CD4-positive, alpha-beta memory T cell (primary cell): ENCODE measurements around the gene ARSI. TPM values are rescaled to one million over a fixed set of nuclear protein-coding genes. Genes with fewer than 3 reads are reported as not detected.

Source experiments
- CTCF ChIA-PET: fragments of 350-600 bp; sonication (Branson Sonifier 250); formaldehyde crosslinking; loops from one replicate; lab custom pipeline; 2021; ENCODE audit warnings: inconsistent platforms; ENCODE audit not compliant: partially characterized antibody; lab: Charles Lee
- POLR2A ChIA-PET: fragments of 350-600 bp; sonication (Branson Sonifier 250); formaldehyde crosslinking; loops from one replicate; lab custom pipeline; 2021; ENCODE audit not compliant: partially characterized antibody; lab: Charles Lee
- DNase-seq, 5 donors: peaks; one replicate each; pipeline versions ENCODE4 v3.0.0 to v3.0.0-alpha.2; 2020 to 2022; ENCODE audit warnings: mixed read lengths in 1 of 5
- H3K27ac ChIP-seq: one replicate; pipeline ENCODE4 v1.7.0; 2013; ENCODE audit warnings: low read depth, low read length
- H3K27me3 ChIP-seq: 2 replicates; pipeline ENCODE4 v1.7.0; 2013; ENCODE audit warnings: mild to moderate bottlenecking, low read length, moderate library complexity; ENCODE audit not compliant: insufficient read depth
- H3K36me3 ChIP-seq: 2 replicates; pipeline ENCODE4 v1.7.0; 2013; ENCODE audit warnings: mild to moderate bottlenecking, low read length, moderate library complexity; ENCODE audit not compliant: insufficient read depth
- H3K4me1 ChIP-seq: 2 replicates; pipeline ENCODE4 v1.7.0; 2013; ENCODE audit warnings: mild to moderate bottlenecking, low read length, moderate library complexity; ENCODE audit not compliant: insufficient read depth
- H3K4me3 ChIP-seq, 2 donors: one replicate each; pipeline ENCODE4 v1.7.0; 2013; ENCODE audit warnings: low read length in 2 of 2, mild to moderate bottlenecking in 1 of 2
- H3K9me3 ChIP-seq, 2 donors: one replicate each; pipeline ENCODE4 v1.7.0; 2013; ENCODE audit warnings: low read length in 2 of 2, control low read depth in 1 of 2; ENCODE audit not compliant: control insufficient read depth in 1 of 2
- H3K27ac Mint-ChIP-seq, 7 donors: one replicate each; pipeline ENCODE4 v1.8.0; 2020 to 2021; ENCODE audit warnings: mixed read lengths in 7 of 7, mild to moderate bottlenecking in 6 of 7, inconsistent platforms in 3 of 7, moderate library complexity in 3 of 7
- H3K27me3 Mint-ChIP-seq, 2 donors: one replicate each; pipeline ENCODE4 v1.8.0; 2020 to 2021; ENCODE audit warnings: mixed read lengths in 2 of 2
- H3K36me3 Mint-ChIP-seq, 2 donors: one replicate each; pipeline ENCODE4 v1.8.0; 2020 to 2021; ENCODE audit warnings: mixed read lengths in 2 of 2, inconsistent platforms in 1 of 2, mild to moderate bottlenecking in 1 of 2
- H3K4me1 Mint-ChIP-seq, 4 donors: one replicate each; pipeline ENCODE4 v1.8.0; 2020 to 2021; ENCODE audit warnings: mixed read lengths in 4 of 4, mild to moderate bottlenecking in 1 of 4
- H3K4me3 Mint-ChIP-seq, 8 donors: one replicate each; pipeline ENCODE4 v1.8.0; 2020 to 2021; ENCODE audit warnings: mixed read lengths in 8 of 8, mild to moderate bottlenecking in 7 of 8, moderate library complexity in 6 of 8, inconsistent platforms in 3 of 8
- H3K9me3 Mint-ChIP-seq, 8 donors: one replicate each; pipeline ENCODE4 v1.8.0; 2020 to 2021; ENCODE audit warnings: mixed read lengths in 8 of 8, mild to moderate bottlenecking in 5 of 8, inconsistent platforms in 3 of 8, moderate library complexity in 1 of 8
- intact Hi-C: fragments of 100-400 bp; cut with micrococcal nuclease; formaldehyde crosslinking; loops from one replicate; pipeline ENCODE4 v1.15.1; 2023
- polyA plus RNA-seq, 2 donors: library from polyadenylated mRNA; unstranded; fragments of 300-500 nt; fragmentation: Illumina TruSeq; gene quantifications; one replicate each; pipeline ENCODE4 v1.2.3, GENCODE V29; 2021
- total RNA-seq, 2 experiments: library from RNA; stranded (reverse); gene quantifications; one replicate each; pipeline ENCODE4 v1.2.3, GENCODE V29; 2021

The ARSI gene
- total and polyA plus RNA-seq, 4 experiments from 2014 or later = not detected

GRCh38 chr5:150345716-150346115, 43.0 kb upstream of the ARSI start:
- POLR2A ChIA-PET = no interaction called here
- DNase-seq = no peak

GRCh38 chr5:150343994-150344631, 41.4 kb upstream of the ARSI start:
- Histone ChIP-seq H3K36me3 (no peaks in the 10 kb centered on the region), H3K9me3 (no peaks in the 10 kb centered on the region), H3K4me1 (no peaks in the 10 kb centered on the region), H3K4me3 (no peak overlapping the region), H3K27ac (no peak overlapping the region), H3K27me3 (no peaks in the 10 kb centered on the region)
- Mint-ChIP-seq H3K27ac (no peak overlapping the region), H3K36me3 (no peaks in the 10 kb centered on the region), H3K4me1 (peaks cover 0 to 6% (median 2%) of the 10 kb centered on the region in 4 donors), H3K9me3 (no peaks in the 10 kb centered on the region), H3K4me3 (no peak overlapping the region), H3K27me3 (no peaks in the 10 kb centered on the region)
- intact Hi-C loops = no loop called here
- DNase-seq = no peak
- ChIA-PET POLR2A (no interaction called here), CTCF (no interaction called here)

More at GRCh38 chr5:150345716-150346115, 43.0 kb upstream of the ARSI start:
- Histone ChIP-seq H3K27ac (no peak overlapping the region), H3K27me3 (no peaks in the 10 kb centered on the region), H3K36me3 (no peaks in the 10 kb centered on the region), H3K9me3 (no peaks in the 10 kb centered on the region), H3K4me3 (no peak overlapping the region), H3K4me1 (peaks cover 4% of the 10 kb centered on the region)
- no peak overlapping the region for H3K4me3 Mint-ChIP-seq
- CTCF ChIA-PET = no interaction called here
- intact Hi-C loops = no loop called here
- H3K27ac Mint-ChIP-seq = no peak overlapping the region
- no peaks in the 10 kb centered on the region for H3K36me3 Mint-ChIP-seq
- H3K27me3 Mint-ChIP-seq = no peaks in the 10 kb centered on the region
- peaks cover 2 to 10% (median 6%) of the 10 kb centered on the region in 4 donors for H3K4me1 Mint-ChIP-seq
- no peaks in the 10 kb centered on the region for H3K9me3 Mint-ChIP-seq

GRCh38 chr5:150342583-150342982, 39.9 kb upstream of the ARSI start:
- ChIA-PET CTCF (no interaction called here), POLR2A (interaction anchor here (0.6 kb wide), 1 partner anchor 239 kb away, joined by 4 read pairs; no protein-coding TSS in a partner anchor)
- Histone ChIP-seq H3K4me3 (no peak overlapping the region), H3K4me1 (no peaks in the 10 kb centered on the region), H3K27me3 (no peaks in the 10 kb centered on the region), H3K27ac (no peak overlapping the region), H3K9me3 (no peaks in the 10 kb centered on the region), H3K36me3 (no peaks in the 10 kb centered on the region)
- H3K4me1 Mint-ChIP-seq = peaks cover 0 to 6% (median 2%) of the 10 kb centered on the region in 4 donors
- intact Hi-C loops = no loop called here
- H3K27me3 Mint-ChIP-seq = no peaks in the 10 kb centered on the region
- H3K27ac Mint-ChIP-seq = no peak overlapping the region
- DNase-seq = no peak
- no peaks in the 10 kb centered on the region for H3K9me3 Mint-ChIP-seq
- no peaks in the 10 kb centered on the region for H3K36me3 Mint-ChIP-seq
- H3K4me3 Mint-ChIP-seq = no peak overlapping the region

GRCh38 chr5:150341989-150342388, 39.3 kb upstream of the ARSI start:
- Histone ChIP-seq H3K4me1 (no peaks in the 10 kb centered on the region), H3K27ac (no peak overlapping the region), H3K27me3 (no peaks in the 10 kb centered on the region), H3K36me3 (no peaks in the 10 kb centered on the region), H3K4me3 (no peak overlapping the region), H3K9me3 (no peaks in the 10 kb centered on the region)
- no peak overlapping the region for H3K4me3 Mint-ChIP-seq
- H3K36me3 Mint-ChIP-seq = no peaks in the 10 kb centered on the region
- intact Hi-C loops = no loop called here
- no peak for DNase-seq
- CTCF ChIA-PET = no interaction called here
- no peaks in the 10 kb centered on the region for H3K9me3 Mint-ChIP-seq
- no peaks in the 10 kb centered on the region for H3K27me3 Mint-ChIP-seq
- H3K27ac Mint-ChIP-seq = no peak overlapping the region
- POLR2A ChIA-PET = interaction anchor here (0.6 kb wide), 1 partner anchor 239 kb away, joined by 4 read pairs; no protein-coding TSS in a partner anchor
- H3K4me1 Mint-ChIP-seq = peaks cover 0 to 6% (median 2%) of the 10 kb centered on the region in 4 donors

GRCh38 chr5:150341331-150341730, 38.6 kb upstream of the ARSI start:
- H3K4me3 ChIP-seq = no peak overlapping the region
- H3K27ac Mint-ChIP-seq = peak overlapping the region in 1 of 7 donors; percentile 15
- CTCF ChIA-PET = no interaction called here
- no peak for DNase-seq
- H3K36me3 ChIP-seq = no peaks in the 10 kb centered on the region
- no peaks in the 10 kb centered on the region for H3K9me3 ChIP-seq
- H3K27ac ChIP-seq = no peak overlapping the region
- no peaks in the 10 kb centered on the region for H3K27me3 ChIP-seq
- no peaks in the 10 kb centered on the region for H3K9me3 Mint-ChIP-seq
- no peaks in the 10 kb centered on the region for H3K36me3 Mint-ChIP-seq
- H3K4me3 Mint-ChIP-seq = no peak overlapping the region
- H3K27me3 Mint-ChIP-seq = no peaks in the 10 kb centered on the region
- intact Hi-C loops = no loop called here
- no peaks in the 10 kb centered on the region for H3K4me1 ChIP-seq
- POLR2A ChIA-PET = no interaction called here
- H3K4me1 Mint-ChIP-seq = peaks cover 0 to 6% (median 2%) of the 10 kb centered on the region in 4 donors

GRCh38 chr5:150340614-150341255, 38.0 kb upstream of the ARSI start:
- H3K4me3 ChIP-seq = no peak overlapping the region
- no peaks in the 10 kb centered on the region for H3K9me3 ChIP-seq
- Mint-ChIP-seq H3K9me3 (no peaks in the 10 kb centered on the region), H3K4me1 (peaks cover 0 to 6% (median 2%) of the 10 kb centered on the region in 4 donors), H3K36me3 (no peaks in the 10 kb centered on the region), H3K27me3 (no peaks in the 10 kb centered on the region), H3K27ac (no peak overlapping the region), H3K4me3 (no peak overlapping the region)
- intact Hi-C loops = no loop called here
- no peak overlapping the region for H3K27ac ChIP-seq
- ChIA-PET POLR2A (no interaction called here), CTCF (interaction anchor here (0.6 to 2.3 kb wide), 2 partner anchors 10 to 587 kb away, joined by 3 to 12 read pairs; no protein-coding TSS in a partner anchor)
- H3K36me3 ChIP-seq = no peaks in the 10 kb centered on the region
- no peaks in the 10 kb centered on the region for H3K27me3 ChIP-seq
- DNase-seq = no peak
- H3K4me1 ChIP-seq = no peaks in the 10 kb centered on the region

GRCh38 chr5:150339841-150340240, 37.1 kb upstream of the ARSI start:
- Histone ChIP-seq H3K4me1 (no peaks in the 10 kb centered on the region), H3K27ac (no peak overlapping the region), H3K4me3 (no peak overlapping the region), H3K9me3 (no peaks in the 10 kb centered on the region), H3K36me3 (no peaks in the 10 kb centered on the region), H3K27me3 (no peaks in the 10 kb centered on the region)
- ChIA-PET POLR2A (no interaction called here), CTCF (interaction anchor here (2.3 kb wide), 1 partner anchor 11 kb away, joined by 12 read pairs; no protein-coding TSS in a partner anchor)
- Mint-ChIP-seq H3K27me3 (no peaks in the 10 kb centered on the region), H3K4me3 (no peak overlapping the region), H3K9me3 (no peaks in the 10 kb centered on the region), H3K36me3 (no peaks in the 10 kb centered on the region), H3K27ac (no peak overlapping the region), H3K4me1 (peaks cover 0 to 6% (median 2%) of the 10 kb centered on the region in 4 donors)
- intact Hi-C loops = no loop called here
- DNase-seq = no peak
